Putamen (tissue), 1 donor: ENCODE results near the gene POTEG.
"Not testable (repeated sequence)": the region's sequence is repeated elsewhere in the genome, so short reads cannot be mapped to it uniquely, and the experiment has no call there.

Source experiments
- DNase-seq: peaks from one replicate; pipeline ENCODE4 v3.0.0-alpha.2; 2016; ENCODE audit warnings: low spot score

The POTEG gene

DNA sequence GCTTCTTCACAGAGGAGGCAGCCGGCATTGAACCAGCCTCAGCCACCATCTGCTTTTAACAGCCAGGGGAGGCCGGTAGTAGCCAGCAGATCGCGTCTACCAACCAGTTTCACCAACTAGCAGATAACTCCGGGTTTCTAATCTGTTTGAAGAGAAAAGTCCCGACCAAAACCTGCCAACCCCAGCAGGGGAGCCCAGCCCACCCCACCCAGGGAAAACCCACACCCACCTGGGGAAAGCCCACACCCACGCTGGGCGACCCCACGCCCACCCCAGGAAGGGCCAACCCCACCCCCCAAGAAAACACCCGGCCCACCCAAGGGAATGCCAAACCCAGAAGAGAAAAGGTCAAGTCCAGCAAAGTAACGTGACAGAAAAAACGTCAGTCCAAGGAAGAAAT, at the start of gene POTEG:
TSS of gene POTEG (minus strand) at position 101 of the 400 bp plus-strand sequence. CDS start at position 49, 52 bp downstream.
- not testable (repeated sequence) for DNase-seq

DNA sequence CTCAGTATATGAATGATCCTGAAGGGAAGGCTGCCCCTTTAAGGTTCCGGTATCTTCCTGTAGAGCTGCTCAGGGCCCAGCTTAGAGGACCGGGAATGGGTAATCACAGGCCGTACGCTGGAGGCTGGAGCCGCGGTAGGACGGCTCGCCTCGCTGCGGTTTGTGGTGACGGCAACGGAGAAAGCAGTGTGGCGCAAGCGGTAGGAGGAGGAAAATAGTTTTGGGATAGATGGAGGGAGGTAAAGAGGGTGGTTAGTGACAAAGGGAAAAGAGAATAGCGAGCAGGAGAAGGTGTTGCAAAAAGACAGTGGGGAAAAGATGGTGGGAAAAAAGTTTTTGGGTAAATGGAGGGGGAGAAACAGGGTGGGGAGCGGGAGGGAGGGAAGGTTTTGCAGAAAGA, 48.0 kb upstream of the POTEG start:
- not testable (repeated sequence) for DNase-seq

DNA sequence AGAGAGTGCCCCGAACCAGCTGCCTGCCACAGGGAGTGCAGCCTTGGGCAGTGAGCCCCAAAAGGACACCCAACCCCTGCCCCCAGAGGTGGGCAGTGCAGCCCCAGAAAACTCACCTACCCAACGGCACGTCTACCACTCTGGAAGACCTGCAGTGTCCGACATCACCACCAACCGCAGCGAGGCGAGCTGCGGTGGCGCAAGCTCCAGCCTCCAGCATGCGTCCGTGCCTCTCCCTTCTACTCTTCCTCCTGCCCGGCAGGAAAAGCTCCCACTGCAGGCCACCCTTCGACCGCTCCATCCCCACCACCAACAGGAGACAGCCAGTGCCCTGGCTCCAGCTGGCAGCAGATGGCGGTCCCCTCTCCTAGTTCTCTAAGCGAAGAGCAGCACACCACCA, 47.3 kb upstream of the POTEG start:
- DNase-seq, result not testable (repeated sequence)

DNA sequence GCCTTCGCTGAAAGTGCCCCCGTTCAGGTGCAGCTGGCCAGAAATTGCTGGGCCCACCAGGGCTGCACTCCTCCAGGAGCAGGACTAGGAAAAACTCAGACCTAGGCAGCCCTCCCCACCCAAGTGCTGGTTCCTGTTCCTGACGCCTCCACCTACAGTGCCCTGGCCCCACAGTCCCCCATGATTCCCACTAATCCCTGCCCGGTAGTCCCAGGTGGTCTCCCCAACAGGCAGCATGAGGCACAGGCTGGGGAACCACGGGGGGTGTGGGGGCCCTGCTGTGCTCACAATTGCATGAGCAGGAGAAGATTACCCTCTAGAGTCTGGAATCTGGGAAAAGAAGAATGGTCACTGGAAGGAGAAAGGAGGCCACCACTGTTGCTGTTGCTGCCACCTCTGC, 46.4 kb upstream of the POTEG start:
- not testable (repeated sequence) for DNase-seq

DNA sequence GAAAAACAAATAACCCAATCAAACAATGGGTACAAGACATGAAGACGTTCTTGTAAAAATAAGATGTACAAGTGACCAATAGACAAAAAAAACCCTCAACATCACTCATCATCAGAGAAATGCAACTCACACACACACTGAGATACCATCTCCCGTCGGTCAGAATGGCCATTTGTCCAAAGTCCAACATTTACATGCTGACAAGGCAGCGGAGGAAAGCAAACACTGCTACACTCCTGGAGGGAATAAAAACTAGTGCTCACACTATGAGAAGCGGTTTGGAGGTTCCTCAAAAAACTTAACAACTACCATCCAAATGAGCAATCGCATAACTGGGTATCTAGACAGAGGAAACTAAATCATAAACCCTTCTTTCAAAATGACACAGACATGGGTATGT, 11.6 kb upstream of the POTEG start:
- not testable (repeated sequence) for DNase-seq

DNA sequence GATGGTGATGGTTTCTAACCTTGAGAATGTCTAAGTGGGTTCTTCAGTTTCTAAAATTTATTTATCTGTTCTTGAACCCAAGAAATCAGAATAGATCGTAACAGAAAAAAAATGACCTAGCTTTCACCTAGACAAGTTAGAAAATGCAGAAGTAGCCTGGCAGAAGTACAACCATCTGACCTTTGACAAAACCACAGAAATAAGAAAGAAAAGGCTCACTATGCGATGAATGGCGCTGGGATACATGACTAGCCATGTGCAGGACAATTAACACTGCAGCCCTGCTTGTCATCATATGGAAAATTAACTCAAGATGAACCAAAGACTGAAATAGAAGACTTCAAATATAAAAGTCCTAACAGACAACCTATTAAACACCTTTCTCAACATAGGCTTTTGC, 5.7 kb upstream of the POTEG start:
- not testable (repeated sequence) for DNase-seq

DNA sequence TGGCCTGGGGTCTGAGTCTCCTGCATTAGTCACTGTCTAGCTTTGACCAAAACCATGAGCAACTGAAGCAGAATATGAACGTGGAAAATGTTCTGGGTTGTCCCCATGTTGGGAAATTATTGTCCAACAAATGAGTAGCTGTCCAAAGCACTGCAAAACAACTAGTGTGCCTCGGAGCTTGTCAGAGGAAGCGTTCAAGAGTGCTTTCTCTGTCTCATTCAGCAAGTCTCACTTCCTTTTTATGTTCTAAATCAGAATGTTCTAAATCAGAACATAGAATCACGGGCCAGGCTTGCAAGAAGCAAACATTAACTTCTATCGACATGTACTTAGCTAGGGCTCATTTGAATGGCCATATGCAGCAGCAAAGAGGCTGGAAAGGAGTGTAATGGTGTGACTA, 5.1 kb upstream of the POTEG start:
- DNase-seq, result not testable (repeated sequence)

DNA sequence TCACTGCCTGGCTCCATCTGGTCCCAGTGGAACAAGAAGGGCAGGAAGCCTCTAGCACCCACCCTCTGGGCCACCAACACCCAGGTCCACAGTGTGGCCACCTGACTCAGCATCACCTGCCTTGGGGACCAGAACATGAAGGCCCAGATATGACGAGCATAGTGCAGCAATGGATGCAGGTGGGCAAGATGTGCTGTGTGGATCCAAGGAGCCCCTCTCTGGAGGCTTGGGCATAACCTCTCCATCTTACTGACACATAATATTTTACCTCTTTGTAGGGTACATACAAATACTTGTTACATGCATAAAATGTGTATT, 2.9 kb upstream of the POTEG start:
- not testable (repeated sequence) for DNase-seq

DNA sequence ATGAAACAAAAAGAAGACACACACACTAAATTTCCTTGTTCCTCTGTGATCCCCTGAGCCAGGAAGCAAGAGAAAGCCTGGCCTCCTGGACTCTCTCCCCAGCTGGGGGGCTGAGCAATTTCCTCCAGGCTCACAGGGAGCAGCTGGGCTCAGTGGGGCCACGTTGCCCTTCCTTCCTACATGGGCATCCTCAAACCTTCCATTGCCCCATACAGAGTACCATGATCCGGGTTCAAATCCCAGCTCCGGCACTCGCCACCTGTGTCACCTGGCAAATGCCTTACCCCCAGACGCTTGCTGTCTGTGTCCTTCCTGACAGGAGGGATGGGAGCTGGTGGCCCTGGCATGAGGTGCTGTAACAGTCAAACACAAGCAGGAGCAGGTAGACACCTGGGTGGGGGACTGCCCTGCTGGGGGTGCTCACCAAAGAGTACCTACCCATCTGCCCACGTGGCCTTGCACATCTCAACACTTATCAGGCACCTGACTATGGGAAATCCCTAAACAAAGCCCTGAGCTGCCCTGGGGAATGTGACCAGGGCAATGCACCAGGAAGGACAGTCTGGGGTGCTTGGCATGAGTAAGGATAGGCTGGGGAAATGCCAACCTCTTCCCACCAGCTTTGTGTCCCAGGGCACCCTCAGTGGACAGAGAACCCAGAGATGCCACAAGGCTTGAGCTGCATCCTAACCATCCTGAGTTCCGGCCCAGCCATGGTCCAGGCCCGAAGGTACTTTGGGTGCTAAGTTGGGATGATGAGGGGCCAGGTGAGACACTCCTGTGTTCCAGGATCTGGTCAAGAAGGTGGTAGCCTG, 2.4 kb upstream of the POTEG start:
- not testable (repeated sequence) for DNase-seq

DNA sequence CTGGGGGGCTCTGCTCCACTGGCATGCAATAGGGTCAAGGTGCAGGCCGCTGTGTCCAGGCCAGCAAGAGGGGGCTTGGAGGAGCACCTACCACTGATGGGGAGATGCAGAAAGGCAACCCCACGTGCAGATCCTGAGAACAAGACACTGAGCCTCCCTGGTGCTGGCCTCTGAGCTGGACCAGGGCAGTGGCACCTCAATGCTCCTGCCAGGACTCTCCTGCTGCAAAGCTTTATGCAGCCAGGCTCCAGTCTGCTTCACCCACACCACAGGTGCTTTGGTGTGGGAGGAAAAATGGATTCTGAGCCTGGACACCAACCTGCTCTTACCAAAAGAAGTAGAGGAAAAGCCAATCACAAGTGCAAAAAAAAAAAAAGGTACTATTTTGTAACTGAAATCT, 1.7 kb upstream of the POTEG start:
- not testable (repeated sequence) for DNase-seq

DNA sequence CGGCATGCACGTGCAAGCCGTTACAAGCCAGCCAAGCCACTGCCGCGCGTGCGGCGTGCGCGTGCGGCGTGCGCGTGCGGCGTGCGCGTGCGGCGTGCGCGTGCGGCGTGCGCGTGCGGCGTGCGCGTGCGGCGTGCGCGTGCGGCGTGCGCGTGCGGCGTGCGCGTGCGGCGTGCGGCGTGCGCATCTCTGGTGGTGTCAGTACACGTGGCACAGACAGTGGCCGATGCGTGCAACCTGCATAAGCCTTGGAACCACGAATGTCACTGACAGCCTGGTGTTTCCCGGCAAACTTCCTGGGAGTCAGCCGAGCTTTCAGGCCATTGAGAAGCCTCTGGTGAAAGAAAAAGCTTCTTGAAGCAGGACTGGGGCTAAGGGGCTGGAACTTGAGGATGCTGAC, 750 bp upstream of the POTEG start:
- DNase-seq, result not testable (repeated sequence)

DNA sequence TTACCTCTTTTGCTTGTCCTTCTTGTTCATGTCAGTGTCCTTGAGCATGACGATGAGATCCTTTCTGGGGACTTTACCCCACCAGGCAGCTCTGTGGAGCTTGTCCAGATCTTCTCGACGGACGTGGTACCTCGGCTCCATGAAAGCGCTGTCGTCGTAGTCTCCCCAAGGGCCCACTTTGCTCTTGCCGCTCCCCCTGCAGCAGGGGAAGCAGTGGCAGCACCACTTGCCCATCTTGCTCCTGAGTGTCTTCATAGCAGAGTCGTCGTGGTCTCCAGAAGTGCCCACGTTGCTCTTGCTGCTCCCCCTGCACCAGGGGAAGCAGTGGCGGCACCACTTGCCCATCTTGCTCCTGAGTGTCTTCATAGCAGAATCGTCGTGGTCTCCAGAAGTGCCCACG, 376 bp downstream of the POTEG start:
- not testable (repeated sequence) for DNase-seq

DNA sequence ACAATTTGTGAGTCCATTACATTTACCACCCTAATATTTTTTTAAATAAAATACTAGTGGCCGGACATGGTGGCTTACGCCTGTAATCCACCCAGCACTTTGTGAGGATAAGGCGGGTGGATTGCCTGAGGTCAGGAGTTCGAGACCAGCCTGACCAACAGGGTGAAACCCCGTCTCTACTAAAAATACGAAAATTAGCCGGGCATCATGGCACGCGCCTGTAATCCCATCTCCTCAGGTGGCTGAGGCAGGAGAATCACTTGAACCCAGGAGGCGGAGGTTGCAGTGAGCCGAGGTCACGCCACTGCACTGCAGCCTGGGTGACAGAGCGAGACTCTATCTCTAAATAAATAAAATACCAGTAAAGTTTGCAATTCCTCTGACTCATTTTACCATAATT, 25.6 kb downstream of the POTEG start:
- DNase-seq, result not testable (repeated sequence)

DNA sequence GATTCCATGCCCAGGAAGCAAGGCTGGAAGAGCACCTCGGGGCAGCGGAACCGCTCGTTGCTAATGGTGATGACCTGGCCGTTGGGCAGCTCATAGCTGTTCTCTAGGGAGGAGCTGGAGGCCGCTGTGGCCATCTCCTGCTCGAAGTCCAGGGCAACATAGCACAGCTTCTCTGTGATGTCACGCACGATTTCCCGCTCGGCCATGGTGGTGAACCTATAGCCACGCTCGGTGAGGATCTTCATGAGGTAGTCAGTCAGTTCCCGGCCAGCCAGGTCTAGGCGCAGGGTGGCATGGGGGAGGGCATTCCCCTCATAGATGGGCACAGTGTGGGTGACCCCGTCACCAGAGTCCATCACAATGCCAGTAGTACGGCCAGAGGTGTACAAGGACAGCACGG, 32.0 kb downstream of the POTEG start:
- not testable (repeated sequence) for DNase-seq

DNA sequence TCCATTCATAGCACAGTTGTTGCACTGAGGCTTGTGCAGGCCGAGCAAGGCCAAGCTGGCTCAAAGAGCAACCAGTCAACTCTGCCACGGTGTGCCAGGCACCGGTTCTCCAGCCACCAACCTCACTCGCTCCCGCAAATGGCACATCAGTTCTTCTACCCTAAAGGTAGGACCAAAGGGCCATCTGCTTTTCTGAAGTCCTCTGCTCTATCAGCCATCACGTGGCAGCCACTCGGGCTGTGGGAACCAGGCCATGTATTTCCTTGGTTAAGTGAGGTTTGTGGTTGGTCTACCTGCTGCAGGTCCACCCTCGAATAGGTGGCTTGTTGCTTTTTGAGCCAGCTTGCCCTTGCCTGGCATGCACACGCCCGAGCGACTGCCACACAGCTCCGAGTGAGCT, 39.4 kb downstream of the POTEG start:
- DNase-seq, result not testable (repeated sequence)

DNA sequence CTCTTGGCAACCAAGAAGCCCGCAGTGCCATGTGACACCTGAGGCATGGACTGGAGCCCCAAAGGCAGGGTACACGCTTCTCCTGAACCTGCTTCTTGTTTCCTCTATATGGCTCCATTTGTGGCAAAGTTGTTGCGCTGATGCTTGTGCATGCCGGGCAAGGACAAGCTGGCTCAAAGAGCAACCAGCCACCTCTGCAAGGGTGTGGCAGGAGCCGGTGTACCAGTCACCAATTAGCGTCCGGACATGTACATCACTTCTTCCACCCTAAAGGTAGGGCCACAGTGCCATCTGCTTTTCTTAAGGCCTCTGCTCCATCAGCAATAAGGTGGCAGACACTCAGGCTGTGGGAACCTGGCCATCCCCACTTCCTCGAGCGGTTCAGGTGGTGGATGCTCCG, 43.9 kb downstream of the POTEG start:
- DNase-seq, result not testable (repeated sequence)

DNA sequence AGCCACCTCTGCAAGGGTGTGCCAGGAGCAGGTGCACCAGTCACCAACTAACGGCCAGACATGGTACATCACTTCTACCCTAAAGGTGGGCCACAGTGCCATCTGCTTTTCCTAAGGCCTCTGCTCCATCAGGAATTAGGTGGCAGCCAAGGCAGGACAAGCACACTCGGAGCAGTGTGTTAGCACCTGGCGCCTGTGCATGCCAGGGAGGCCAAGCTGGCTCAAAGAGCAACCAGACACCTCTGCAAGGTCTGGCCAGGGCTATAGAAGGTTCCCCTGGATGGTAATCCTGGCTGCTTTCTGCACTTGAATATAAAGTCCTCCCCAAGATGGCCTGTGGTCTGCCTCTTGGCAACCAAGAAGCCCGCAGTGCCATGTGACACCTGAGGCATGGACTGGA, 45.4 kb downstream of the POTEG start:
- not testable (repeated sequence) for DNase-seq

DNA sequence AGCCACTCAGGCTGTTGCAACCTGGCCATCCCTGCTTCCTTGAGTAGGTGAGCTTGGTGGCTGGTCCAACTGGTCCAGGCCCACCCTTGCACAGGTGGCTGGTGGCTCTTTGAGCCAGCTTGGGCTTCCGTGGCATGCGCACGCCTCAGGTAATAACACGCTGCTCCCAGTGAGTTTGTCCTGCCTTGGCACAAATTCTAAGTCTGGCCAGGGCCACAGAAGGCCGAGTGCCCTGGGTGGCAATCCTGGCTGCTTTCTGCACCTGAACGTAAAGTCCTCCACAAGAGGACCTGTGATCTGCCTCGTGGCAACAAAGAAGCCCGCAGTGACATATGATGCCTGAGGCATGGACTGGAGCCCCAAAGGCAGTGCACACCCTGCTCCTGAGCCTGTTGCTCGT, 47.1 kb downstream of the POTEG start:
- not testable (repeated sequence) for DNase-seq

DNA sequence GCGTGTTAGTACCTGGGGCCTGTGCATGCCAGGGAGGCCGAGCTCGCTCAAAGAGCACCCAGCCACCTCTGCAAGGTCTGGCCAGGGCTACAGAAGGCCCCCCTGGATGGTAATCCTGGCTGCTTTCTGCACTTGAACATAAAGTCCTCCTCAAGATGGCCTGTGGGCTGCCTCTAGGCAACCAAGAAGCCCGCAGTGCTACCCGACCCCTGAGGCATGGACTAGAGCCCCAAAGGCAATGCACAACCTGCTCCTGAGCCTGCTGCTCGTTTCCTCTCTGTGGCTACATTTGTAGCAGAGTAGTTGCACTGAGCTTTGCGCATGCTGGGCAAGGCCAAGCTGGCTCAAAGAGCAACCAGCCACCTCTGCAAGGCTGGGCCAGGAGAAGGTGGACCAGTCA, 47.8 kb downstream of the POTEG start:
- DNase-seq, result not testable (repeated sequence)

DNA sequence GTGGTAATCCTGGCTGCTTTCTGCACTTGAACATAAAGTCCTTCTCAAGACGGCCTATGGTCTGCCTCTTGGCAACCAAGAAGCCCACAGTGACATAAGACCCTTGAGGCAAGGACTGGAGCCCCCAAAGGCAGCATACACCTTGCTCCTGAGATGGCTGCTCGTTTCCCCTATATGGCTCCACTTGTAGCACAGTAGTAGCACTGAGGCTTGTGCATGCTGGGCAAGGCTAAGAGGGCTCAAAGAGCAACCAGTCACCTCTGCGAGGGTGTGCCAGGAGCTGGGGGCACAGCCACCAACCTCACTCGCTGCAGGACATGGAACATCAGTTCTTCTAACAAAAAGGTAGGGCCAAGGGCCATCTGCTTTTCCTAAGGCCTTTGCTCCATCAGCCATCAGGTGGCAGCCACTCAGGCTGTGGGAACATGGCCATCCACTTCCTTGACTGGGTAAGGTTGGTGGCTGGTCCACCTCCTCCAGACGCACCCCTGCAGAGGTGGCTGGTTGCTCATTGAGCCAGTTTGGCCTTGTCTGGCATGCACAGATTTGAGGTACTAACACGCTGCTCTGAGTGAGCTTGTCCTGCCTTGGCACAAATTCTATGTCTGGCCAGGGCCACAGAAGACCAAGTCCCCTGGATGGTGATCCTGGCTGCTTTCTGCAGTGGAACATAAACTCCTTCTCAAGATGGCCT, 49.9 kb downstream of the POTEG start:
- DNase-seq, result not testable (repeated sequence)

DNA sequence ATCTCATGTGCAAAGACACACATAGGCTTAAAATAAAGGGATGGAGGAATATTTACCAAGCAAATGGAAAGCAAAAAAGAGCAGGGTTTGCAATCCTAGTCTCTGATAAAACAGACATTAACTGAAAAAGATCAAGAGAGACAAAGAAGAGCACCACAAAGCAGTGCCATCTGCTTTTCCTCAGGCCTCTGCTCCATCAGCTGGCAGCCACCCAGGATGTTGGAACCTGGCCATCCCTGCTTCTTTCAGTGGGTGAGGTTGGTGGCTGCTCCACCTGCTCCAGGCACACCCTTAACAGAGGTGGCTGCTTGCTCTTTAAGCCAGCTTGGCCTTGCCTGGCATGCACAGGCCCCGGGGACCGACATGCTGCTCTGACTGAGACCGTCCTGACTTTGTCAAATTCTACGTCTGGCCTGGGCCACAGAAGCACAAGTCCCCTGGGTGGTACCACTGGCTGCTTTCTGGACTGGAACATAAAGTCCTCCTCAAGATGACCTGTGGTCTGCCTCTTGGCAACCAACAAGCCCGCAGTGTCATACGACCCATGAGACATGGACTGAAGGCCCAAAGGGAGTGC, 51.0 kb downstream of the POTEG start:
- DNase-seq, result not testable (repeated sequence)

DNA sequence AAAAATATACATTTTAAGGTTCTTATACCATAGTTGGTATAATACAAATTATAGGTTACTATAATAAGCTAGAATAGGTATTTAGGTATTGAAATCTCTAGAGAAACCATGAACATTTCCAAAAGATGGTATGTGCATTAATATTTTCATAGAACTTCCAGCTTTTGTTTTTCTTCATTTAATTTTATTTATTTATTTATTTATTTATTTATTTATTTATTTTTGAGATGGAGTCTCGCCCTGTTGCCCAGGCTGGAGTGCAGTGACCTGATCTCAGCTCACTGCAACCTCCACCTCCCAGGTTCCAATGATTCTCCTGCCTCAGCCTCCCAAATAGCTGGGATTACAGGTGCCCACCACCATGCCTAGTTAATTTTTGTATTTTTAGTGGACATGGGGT, 54.0 kb downstream of the POTEG start:
- DNase-seq, result not testable (repeated sequence)

DNA sequence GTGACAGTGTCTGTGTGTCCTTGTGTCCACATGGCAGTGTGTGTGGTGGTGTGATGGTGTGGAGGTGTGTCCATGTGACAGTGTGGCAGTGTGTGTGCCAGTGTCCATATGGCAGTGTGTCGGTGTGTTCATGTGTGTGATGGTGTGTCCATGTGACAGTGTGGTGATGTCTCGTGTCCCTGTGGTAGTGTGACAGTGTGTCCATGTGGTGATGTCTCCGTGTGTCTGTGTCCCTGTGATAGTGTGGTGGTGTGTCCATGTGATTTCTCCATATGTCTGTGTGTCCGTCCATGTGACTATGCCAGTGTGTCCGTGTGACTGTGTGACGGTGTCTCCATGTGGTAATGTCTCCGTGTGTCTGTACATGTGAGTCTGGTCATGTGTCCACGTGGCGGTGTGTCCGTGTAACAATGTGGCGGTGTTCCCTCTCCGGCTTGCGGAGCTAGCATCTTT, 59.7 kb downstream of the POTEG start:
- not testable (repeated sequence) for DNase-seq
